Upper lobe of left lung (tissue), 4 donors: ENCODE measurements around the gene EFR3B.

ENCODE experiments used
- CTCF ChIP-seq, 6 experiments: fragments of 450-650 bp in 4 of 6; fragments of 200-600 bp in 2 of 6; sonication (generic) in 2 of 6; IDR thresholded peaks; one replicate each; pipeline ENCODE4 v1.5.1; 2016 to 2019; ENCODE audit warnings: antibody characterized with exemption in 6 of 6
- EP300 ChIP-seq, 4 donors: sonication (generic); formaldehyde crosslinking; IDR thresholded peaks; one replicate each; pipeline ENCODE4 v1.5.1; 2017; ENCODE audit warnings: antibody characterized with exemption in 4 of 4, control low read depth in 2 of 4
- POLR2A ChIP-seq, 4 donors: fragments of 450-650 bp; IDR thresholded peaks; one replicate each; pipeline ENCODE4 v1.5.1; 2016 to 2017; ENCODE audit warnings: antibody characterized with exemption in 4 of 4, mild to moderate bottlenecking in 2 of 4
- POLR2AphosphoS5 ChIP-seq, 2 donors: sonication (generic); formaldehyde crosslinking; IDR thresholded peaks; one replicate each; pipeline ENCODE4 v1.5.1; 2017; ENCODE audit warnings: antibody characterized with exemption in 2 of 2

GRCh38 chr2:25146896-25147295 is 105.0 kb downstream of the EFR3B start:
- TF ChIP-seq EP300 (IDR thresholded peaks at IDR 0.05) (no peak), CTCF (IDR thresholded peaks at IDR 0.05) (no peak), POLR2AphosphoS5 (IDR thresholded peaks at IDR 0.05) (no peak), POLR2A (IDR thresholded peaks at IDR 0.05) (no peak)
